Vagina (tissue), 2 donors: ENCODE data around the gene PCDHA1. TPM values are rescaled to one million over a fixed set of nuclear protein-coding genes. Genes with fewer than 3 reads are reported as not detected.

Experiments
- DNase-seq, 2 donors: peaks; one replicate each; pipeline ENCODE4 v3.0.0-alpha.2; 2017; ENCODE audit errors: extremely low spot score in 2 of 2
- H3K27ac ChIP-seq: fragments of 200-600 bp; sonication (generic); one replicate; pipeline ENCODE4 v1.5.1; 2019
- H3K27me3 ChIP-seq: fragments of 200-600 bp; sonication (generic); one replicate; pipeline ENCODE4 v1.5.1; 2019
- H3K36me3 ChIP-seq, 2 donors: fragments of 200-600 bp; sonication (generic); one replicate each; pipeline ENCODE4 v1.5.1; 2017 to 2019
- H3K4me1 ChIP-seq: fragments of 200-600 bp; sonication (generic); one replicate; pipeline ENCODE4 v1.5.1; 2019
- H3K4me3 ChIP-seq, 2 donors: fragments of 200-600 bp; sonication (generic); 1 replicate in 1 of 2; 2 replicates in 1 of 2; pipeline ENCODE4 v1.5.1; 2016 to 2019
- H3K9me3 ChIP-seq: fragments of 200-600 bp; sonication (generic); one replicate; pipeline ENCODE4 v1.5.1; 2019
- CTCF ChIP-seq, 3 experiments: fragments of 450-650 bp in 2 of 3; fragments of 200-600 bp in 1 of 3; sonication (generic) in 1 of 3; IDR thresholded peaks; one replicate each; pipeline ENCODE4 v1.5.1; 2017 to 2019; ENCODE audit warnings: antibody characterized with exemption in 3 of 3, mild to moderate bottlenecking in 2 of 3, moderate library complexity in 2 of 3
- POLR2A ChIP-seq, 2 donors: fragments of 450-650 bp; IDR thresholded peaks; one replicate each; pipeline ENCODE4 v1.6.1; 2017; ENCODE audit warnings: antibody characterized with exemption in 2 of 2, mild to moderate bottlenecking in 2 of 2, moderate library complexity in 2 of 2
- POLR2AphosphoS5 ChIP-seq, 2 donors: sonication (generic); formaldehyde crosslinking; IDR thresholded peaks; one replicate each; pipeline ENCODE4 v1.9.0; 2017; ENCODE audit warnings: antibody characterized with exemption in 2 of 2, mild to moderate bottlenecking in 2 of 2, low read depth in 1 of 2; ENCODE audit not compliant: insufficient read depth in 1 of 2
- intact Hi-C: fragments of 100-400 bp; cut with DNase I; formaldehyde crosslinking; loops from one replicate; pipeline ENCODE4 v1.15.1; 2023
- total RNA-seq: library from RNA; depleted of rRNA; stranded (reverse); fragments of >200 nt; gene quantifications from one replicate; pipeline ENCODE4 v1.2.3, GENCODE V29; 2016

Gene PCDHA1
- total RNA-seq, 1 donor from 2014 or later: not detected

DNA sequence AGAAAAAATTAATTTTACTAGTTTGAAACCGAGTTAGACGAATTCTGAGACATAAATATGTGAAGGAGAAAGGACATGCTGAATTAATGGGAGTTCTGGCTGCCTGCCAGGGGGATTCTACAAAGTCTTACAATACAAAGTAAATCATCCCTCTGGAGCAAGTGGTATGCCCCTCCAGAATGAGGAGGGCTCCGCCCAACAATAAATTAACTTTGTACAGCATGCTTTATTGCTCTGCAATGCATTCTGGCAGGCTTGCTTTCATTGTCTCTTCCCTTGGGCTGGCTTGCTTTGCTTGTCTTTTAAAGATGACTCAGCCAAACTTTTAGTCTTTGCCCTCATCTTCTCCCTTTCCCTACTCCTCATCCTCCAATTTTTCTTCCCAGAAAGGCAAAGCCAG is 253.6 kb downstream of the PCDHA1 start:
- no peaks in the 10 kb centered on the region for H3K36me3 ChIP-seq
- DNase-seq: no peak
- H3K27me3 ChIP-seq: no peaks in the 10 kb centered on the region
- no peaks in the 10 kb centered on the region for H3K9me3 ChIP-seq
- TF ChIP-seq CTCF (IDR thresholded peaks at IDR 0.05) (no peak), POLR2AphosphoS5 (IDR thresholded peaks at IDR 0.05; ENCODE audit: insufficient read depth in 1 of 2, low read depth in 1 of 2) (no peak), POLR2A (IDR thresholded peaks at IDR 0.05) (no peak)
- H3K4me1 ChIP-seq: peaks cover 15% of the 10 kb centered on the region
- H3K4me3 ChIP-seq: no peak overlapping the region
- no peak overlapping the region for H3K27ac ChIP-seq
- intact Hi-C loops: no loop called here

GRCh38 chr5:141040093-141040770 is 254.3 kb downstream of the PCDHA1 start:
- DNase-seq: no peak
- intact Hi-C loops: no loop called here
- no peak overlapping the region for H3K27ac ChIP-seq
- peaks cover 15% of the 10 kb centered on the region for H3K4me1 ChIP-seq
- H3K4me3 ChIP-seq: peak overlapping the region; percentile 19 to 24
- no peaks in the 10 kb centered on the region for H3K36me3 ChIP-seq
- H3K9me3 ChIP-seq: no peaks in the 10 kb centered on the region
- TF ChIP-seq POLR2AphosphoS5 (IDR thresholded peaks at IDR 0.05; ENCODE audit: insufficient read depth in 1 of 2, low read depth in 1 of 2) (no peak), CTCF (IDR thresholded peaks at IDR 0.05) (no peak), POLR2A (IDR thresholded peaks at IDR 0.05) (no peak)
- H3K27me3 ChIP-seq: no peaks in the 10 kb centered on the region

GRCh38 chr5:141040771-141041426 is 255.0 kb downstream of the PCDHA1 start:
- Histone ChIP-seq H3K9me3 (no peaks in the 10 kb centered on the region), H3K27ac (no peak overlapping the region), H3K4me3 (peak overlapping the region; percentile 19 to 24), H3K27me3 (no peaks in the 10 kb centered on the region), H3K4me1 (peaks cover 15% of the 10 kb centered on the region), H3K36me3 (no peaks in the 10 kb centered on the region)
- TF ChIP-seq POLR2A (IDR thresholded peaks at IDR 0.05) (no peak), POLR2AphosphoS5 (IDR thresholded peaks at IDR 0.05; ENCODE audit: insufficient read depth in 1 of 2, low read depth in 1 of 2) (peak in 1 of 2 donors; percentile 72), CTCF (IDR thresholded peaks at IDR 0.05) (peak; percentile 54 to 77 (median 61))
- intact Hi-C loops: no loop called here
- no peak for DNase-seq

DNA sequence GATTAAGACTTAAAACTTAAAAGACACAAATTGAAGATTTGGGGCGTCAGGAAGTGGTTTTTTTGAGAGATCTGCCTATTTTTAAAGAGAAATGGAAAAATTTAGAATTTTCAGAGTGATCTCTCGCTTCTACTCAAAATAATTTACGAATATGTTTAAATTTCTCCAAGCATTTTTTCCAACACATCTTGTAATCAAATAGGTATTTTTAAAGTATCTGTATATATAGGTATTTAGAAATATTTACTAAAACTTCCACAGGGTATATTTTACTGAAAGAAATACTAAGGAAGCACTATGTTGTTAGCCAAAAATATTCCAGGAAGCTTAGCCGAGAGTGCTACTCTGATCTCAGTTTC is 255.5 kb downstream of the PCDHA1 start:
- Histone ChIP-seq H3K36me3 (no peaks in the 10 kb centered on the region), H3K27me3 (no peaks in the 10 kb centered on the region), H3K4me3 (no peak overlapping the region), H3K9me3 (no peaks in the 10 kb centered on the region), H3K27ac (no peak overlapping the region), H3K4me1 (peaks cover 15% of the 10 kb centered on the region)
- no peak for TF ChIP-seq POLR2AphosphoS5 (IDR thresholded peaks at IDR 0.05; ENCODE audit: insufficient read depth in 1 of 2, low read depth in 1 of 2)
- TF ChIP-seq CTCF (IDR thresholded peaks at IDR 0.05): no peak
- no peak for TF ChIP-seq POLR2A (IDR thresholded peaks at IDR 0.05)
- no peak for DNase-seq
- intact Hi-C loops: no loop called here

GRCh38 chr5:141042555-141042954 is 256.6 kb downstream of the PCDHA1 start:
- Histone ChIP-seq H3K4me1 (peaks cover 15% of the 10 kb centered on the region), H3K27me3 (no peaks in the 10 kb centered on the region), H3K36me3 (no peaks in the 10 kb centered on the region), H3K27ac (no peak overlapping the region), H3K4me3 (no peak overlapping the region), H3K9me3 (no peaks in the 10 kb centered on the region)
- DNase-seq: no peak
- intact Hi-C loops: no loop called here
- no peak for TF ChIP-seq CTCF (IDR thresholded peaks at IDR 0.05)
